GM12801 (cell line): ENCODE results near the gene PCIF1.

ENCODE experiments used
- TF ChIP-seq, protein P1 (sequence below): IDR thresholded peaks from one replicate; pipeline ENCODE4 v1.5.1; 2011; ENCODE audit warnings: control low read depth; ENCODE audit not compliant: insufficient read length; ENCODE audit errors: extremely low read depth

PCIF1 gene

GRCh38 chr20:45908084-45908483 is 26.4 kb upstream of the PCIF1 start:
- TF ChIP-seq, protein P1, sequence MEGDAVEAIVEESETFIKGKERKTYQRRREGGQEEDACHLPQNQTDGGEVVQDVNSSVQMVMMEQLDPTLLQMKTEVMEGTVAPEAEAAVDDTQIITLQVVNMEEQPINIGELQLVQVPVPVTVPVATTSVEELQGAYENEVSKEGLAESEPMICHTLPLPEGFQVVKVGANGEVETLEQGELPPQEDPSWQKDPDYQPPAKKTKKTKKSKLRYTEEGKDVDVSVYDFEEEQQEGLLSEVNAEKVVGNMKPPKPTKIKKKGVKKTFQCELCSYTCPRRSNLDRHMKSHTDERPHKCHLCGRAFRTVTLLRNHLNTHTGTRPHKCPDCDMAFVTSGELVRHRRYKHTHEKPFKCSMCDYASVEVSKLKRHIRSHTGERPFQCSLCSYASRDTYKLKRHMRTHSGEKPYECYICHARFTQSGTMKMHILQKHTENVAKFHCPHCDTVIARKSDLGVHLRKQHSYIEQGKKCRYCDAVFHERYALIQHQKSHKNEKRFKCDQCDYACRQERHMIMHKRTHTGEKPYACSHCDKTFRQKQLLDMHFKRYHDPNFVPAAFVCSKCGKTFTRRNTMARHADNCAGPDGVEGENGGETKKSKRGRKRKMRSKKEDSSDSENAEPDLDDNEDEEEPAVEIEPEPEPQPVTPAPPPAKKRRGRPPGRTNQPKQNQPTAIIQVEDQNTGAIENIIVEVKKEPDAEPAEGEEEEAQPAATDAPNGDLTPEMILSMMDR: no peak

DNA sequence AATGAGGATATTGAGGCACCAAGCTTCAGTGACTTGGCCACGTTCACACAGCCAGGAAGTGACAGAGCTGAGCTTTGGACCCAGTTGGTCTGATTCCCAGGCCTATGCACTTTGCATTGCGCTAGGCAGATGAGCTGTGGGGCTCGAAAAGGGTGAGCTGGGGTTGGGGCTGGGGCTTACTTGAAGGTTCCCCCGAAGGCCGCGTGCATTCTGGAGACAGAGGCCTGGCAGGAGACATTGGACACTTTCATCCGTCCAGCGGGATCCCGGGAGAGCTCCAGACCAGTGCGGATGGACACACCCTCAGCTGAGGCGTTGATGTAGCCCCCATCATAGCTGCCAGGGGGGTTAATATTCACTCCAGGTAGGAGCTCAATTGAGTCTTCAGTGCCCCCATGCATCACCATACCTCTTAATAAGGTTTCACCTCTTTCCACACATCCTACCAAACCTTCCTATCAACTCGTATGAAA is 25.1 kb upstream of the PCIF1 start:
- TF ChIP-seq, protein P1: no peak

DNA sequence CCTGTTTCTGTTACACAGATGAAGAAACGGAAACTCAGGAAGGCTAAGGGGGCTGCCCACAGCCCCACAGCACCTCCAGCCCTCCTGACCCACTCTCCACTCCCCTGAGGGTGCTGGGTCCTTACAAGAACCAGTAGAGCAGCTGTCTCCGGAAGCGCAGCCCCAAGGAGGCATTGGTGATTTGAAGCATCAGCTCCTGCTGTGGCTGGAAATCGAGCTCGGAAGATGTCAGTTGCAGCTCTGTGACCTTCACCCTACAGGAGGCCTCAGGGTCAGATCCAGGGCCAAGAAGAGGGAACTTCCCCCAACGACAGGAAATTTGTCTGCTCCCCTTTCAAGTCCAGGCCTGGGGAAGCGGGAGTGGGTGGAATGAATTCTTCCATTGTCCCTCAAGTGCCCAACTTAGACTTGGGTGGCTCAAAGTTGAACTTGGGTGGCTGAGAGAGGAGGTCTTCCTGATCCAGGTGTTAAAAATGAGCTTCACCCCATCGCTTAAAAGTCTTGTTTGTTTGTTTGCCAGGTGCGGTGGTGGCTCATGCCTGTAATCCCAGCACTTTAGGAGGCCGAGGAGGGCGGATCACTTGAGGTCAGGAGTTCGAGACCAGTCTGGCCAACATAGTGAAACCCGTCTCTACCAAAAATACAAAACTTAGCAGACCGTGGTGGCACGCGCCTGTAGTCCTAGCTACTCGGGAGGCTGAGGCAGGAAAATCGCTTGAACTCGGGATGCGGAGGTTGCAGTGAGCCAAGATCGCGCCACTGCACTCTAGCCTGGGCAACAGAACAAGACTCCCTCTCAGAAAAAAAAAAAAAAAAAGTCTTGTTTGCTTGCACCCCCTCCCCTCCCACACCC is 24.4 kb upstream of the PCIF1 start:
- TF ChIP-seq, protein P1: no peak

GRCh38 chr20:45910670-45911485 is 23.6 kb upstream of the PCIF1 start:
- TF ChIP-seq, protein P1: no peak

DNA sequence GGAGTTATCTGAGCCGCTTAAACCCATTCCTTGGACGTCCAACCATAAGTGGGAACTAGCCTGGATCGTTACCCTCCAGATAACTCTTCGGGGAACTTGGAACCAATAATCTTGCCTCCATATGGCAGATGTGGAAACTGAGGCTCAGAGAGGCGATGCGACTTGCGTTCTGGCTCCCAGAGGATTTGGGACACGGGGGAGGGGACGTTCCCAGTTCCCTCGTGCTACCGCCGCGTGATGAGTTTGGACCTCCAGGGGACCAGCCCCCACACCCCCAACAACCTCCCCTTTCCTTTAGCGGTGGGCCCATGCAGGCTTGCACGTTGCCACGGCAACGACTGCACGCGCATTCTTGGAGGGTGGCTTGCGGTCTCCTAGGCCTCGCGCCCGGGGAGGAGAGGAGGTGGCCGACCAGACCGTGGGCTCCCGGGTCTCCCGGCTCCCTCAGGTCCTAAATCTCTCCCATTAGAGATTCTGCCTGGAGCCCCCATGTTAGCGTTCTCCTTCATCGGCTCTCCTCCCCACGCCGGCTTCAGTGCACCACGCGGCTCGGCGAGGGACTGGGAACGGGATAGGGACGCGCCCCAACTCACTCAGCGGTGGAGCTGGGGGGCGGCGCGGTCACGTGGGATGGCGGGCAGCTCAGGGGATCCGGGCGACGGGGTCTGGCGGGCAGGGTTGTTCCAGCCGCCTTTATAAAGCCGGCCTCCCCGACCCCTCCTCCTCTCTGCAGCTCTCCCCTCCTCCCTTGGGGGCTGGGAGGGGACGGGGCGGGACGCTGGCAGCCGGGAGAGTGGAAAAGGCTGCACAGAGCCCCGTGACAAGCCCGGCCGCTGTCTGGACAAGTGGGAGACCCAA is 22.8 kb upstream of the PCIF1 start, which contains the start of gene PLTP:
Gene PLTP (minus strand): TSS at position 670 of the 858 bp plus-strand sequence. CDS start 703 bp downstream, outside the sequence.
- TF ChIP-seq, protein P1: no peak

GRCh38 chr20:45912344-45912682 is 22.2 kb upstream of the PCIF1 start:
- TF ChIP-seq, protein P1: no peak
